B cell (primary cell): Measurements from ENCODE around the gene CMIP. TPM values are rescaled to one million over a fixed set of nuclear protein-coding genes. Genes with fewer than 3 reads are reported as not detected.

Source experiments
- ATAC-seq: fragments of 200-7000 bp; cut with Tn5 transposase; one replicate; pipeline ENCODE4 v1.10.0; 2021; ENCODE audit warnings: low read depth, mild to moderate bottlenecking, moderate number of reproducible peaks, moderate library complexity
- CTCF ChIA-PET: fragments of 350-600 bp; sonication (Branson Sonifier 250); formaldehyde crosslinking; loops from one replicate; lab custom pipeline; 2021; ENCODE audit warnings: antibody characterized with exemption, inconsistent platforms; lab: Charles Lee
- POLR2A ChIA-PET: fragments of 350-600 bp; sonication (Branson Sonifier 250); formaldehyde crosslinking; loops from one replicate; lab custom pipeline; 2021; ENCODE audit warnings: antibody characterized with exemption; lab: Charles Lee
- DNase-seq: peaks from one replicate; pipeline ENCODE4 v3.0.0; 2013
- H2AFZ ChIP-seq: 2 replicates; pipeline ENCODE4 v1.6.1; 2012; ENCODE audit warnings: mild to moderate bottlenecking, low read depth, low read length; ENCODE audit not compliant: insufficient read depth, poor library complexity, severe bottlenecking
- H3K27ac ChIP-seq, 2 donors: 1 replicate in 1 of 2; 2 replicates in 1 of 2; pipeline ENCODE4 v1.5.1; 2012 to 2013; ENCODE audit warnings: low read length in 2 of 2, mild to moderate bottlenecking in 2 of 2, moderate library complexity in 1 of 2
- H3K27me3 ChIP-seq, 4 experiments: fragments of 200-600 bp in 1 of 4; sonication (generic) in 1 of 4; replicated peaks in 1 of 4; 1 replicate in 2 of 4; 2 replicates in 2 of 4; pipeline versions ENCODE4 v1.6.1 to v1.7.0; 2013 to 2016; ENCODE audit warnings: low read length in 3 of 4, mild to moderate bottlenecking in 2 of 4, mixed read lengths in 1 of 4, moderate library complexity in 1 of 4; ENCODE audit not compliant: insufficient read depth in 4 of 4, control insufficient read depth in 3 of 4; ENCODE audit errors: control extremely low read depth in 1 of 4
- H3K36me3 ChIP-seq, 2 experiments: replicated peaks in 1 of 2; 1 replicate in 1 of 2; 2 replicates in 1 of 2; pipeline versions ENCODE4 v1.6.1 to v1.7.1; 2013; ENCODE audit warnings: low read length in 1 of 2; ENCODE audit not compliant: insufficient read depth in 2 of 2, control insufficient read depth in 1 of 2; ENCODE audit errors: control extremely low read depth in 1 of 2, extremely low read depth in 1 of 2
- H3K4me1 ChIP-seq, 2 donors: fragments of 200-600 bp in 1 of 2; sonication (generic) in 1 of 2; 1 replicate in 1 of 2; 2 replicates in 1 of 2; pipeline versions ENCODE4 v1.5.1 to v1.6.1; 2013 to 2017; ENCODE audit warnings: low read length in 2 of 2; ENCODE audit not compliant: control insufficient read depth in 2 of 2, insufficient read depth in 2 of 2
- H3K4me2 ChIP-seq: replicated peaks from 2 replicates; pipeline ENCODE3; 2012; ENCODE audit warnings: mild to moderate bottlenecking, low read depth, low read length; ENCODE audit not compliant: poor library complexity, severe bottlenecking
- H3K4me3 ChIP-seq, 5 experiments: fragments of 200-600 bp in 1 of 5; sonication (generic) in 1 of 5; 1 replicate in 3 of 5; 2 replicates in 2 of 5; pipeline versions ENCODE4 v1.5.1 to v1.7.0; 2011 to 2016; ENCODE audit warnings: low read length in 4 of 5, mild to moderate bottlenecking in 4 of 5, low read depth in 2 of 5, control low read depth in 1 of 5, moderate library complexity in 1 of 5; ENCODE audit not compliant: insufficient read depth in 1 of 5; ENCODE audit errors: control extremely low read depth in 1 of 5, extremely low read depth in 1 of 5
- H3K79me2 ChIP-seq: fragments of 200-600 bp; sonication (generic); one replicate; pipeline ENCODE4 v1.6.0; 2016; ENCODE audit warnings: low read length; ENCODE audit not compliant: control insufficient read depth, insufficient read depth
- H3K9ac ChIP-seq: fragments of 200-600 bp; sonication (generic); 2 replicates; pipeline ENCODE4 v1.6.1; 2017; ENCODE audit warnings: mild to moderate bottlenecking, low read length, moderate library complexity
- H3K9me3 ChIP-seq, 3 donors: one replicate each; pipeline versions ENCODE4 v1.6.1 to v1.7.1; 2013; ENCODE audit warnings: low read length in 2 of 3; ENCODE audit not compliant: control insufficient read depth in 2 of 3, insufficient read depth in 1 of 3; ENCODE audit errors: control extremely low read depth in 1 of 3
- H4K20me1 ChIP-seq: 2 replicates; pipeline ENCODE4 v1.6.0; 2012; ENCODE audit warnings: mild to moderate bottlenecking, low read length; ENCODE audit not compliant: insufficient read depth, control insufficient read depth, poor library complexity, severe bottlenecking
- H3K27ac Mint-ChIP-seq: one replicate; pipeline ENCODE4 v1.8.0; 2021; ENCODE audit warnings: mixed read lengths
- H3K27me3 Mint-ChIP-seq: one replicate; pipeline ENCODE4 v1.8.0; 2021; ENCODE audit warnings: mixed read lengths
- H3K4me1 Mint-ChIP-seq: one replicate; pipeline ENCODE4 v1.8.0; 2021; ENCODE audit warnings: mixed read lengths
- H3K4me3 Mint-ChIP-seq: one replicate; pipeline ENCODE4 v1.8.0; 2021; ENCODE audit warnings: mixed read lengths
- H3K9me3 Mint-ChIP-seq: one replicate; pipeline ENCODE4 v1.8.0; 2022; ENCODE audit warnings: mixed read lengths; ENCODE audit not compliant: insufficient read depth
- CTCF ChIP-seq: fragments of 200-600 bp; IDR thresholded peaks from one replicate; pipeline ENCODE4 v1.8.0; 2022; ENCODE audit warnings: antibody characterized with exemption, mild to moderate bottlenecking
- EZH2 ChIP-seq: IDR thresholded peaks from 2 replicates; pipeline ENCODE4 v1.6.1; 2012; ENCODE audit warnings: borderline replicate concordance, low read depth, mild to moderate bottlenecking, moderate library complexity, low read length; ENCODE audit not compliant: insufficient read depth, poor library complexity, severe bottlenecking
- WGBS: methylation state at CpG from one replicate; pipeline ENCODE4 v1.1.5; 2013; ENCODE audit warnings: missing lambda C conversion rate; ENCODE audit not compliant: insufficient coverage; 5-methylcytosine and 5-hydroxymethylcytosine counted together
- intact Hi-C: fragments of 100-400 bp; cut with micrococcal nuclease; formaldehyde crosslinking; loops from one replicate; pipeline ENCODE4 v1.10.0; 2022
- polyA plus RNA-seq: library from polyadenylated mRNA; depleted of rRNA; stranded (reverse); fragments of >200 nt; gene quantifications from 2 replicates; pipeline ENCODE4 v1.2.3, GENCODE V29; 2012
- total RNA-seq, 2 donors: library from RNA; stranded (reverse); fragments of 120-200 nt in 1 of 2; gene quantifications; 1 replicate in 1 of 2; 2 replicates in 1 of 2; pipeline versions ENCODE4 v1.2.3 to v1.2.4, GENCODE V29; 2013 to 2022

The CMIP gene
- total and polyA plus RNA-seq, 2 donors (not counting 1 experiment from before 2014, with no cell fraction given): 27.1 to 155 TPM

GRCh38 chr16:81574168-81574567 lies 129.6 kb downstream of the CMIP start:
- no peak overlapping the region for H3K4me2 ChIP-seq
- H3K9ac ChIP-seq: no peak overlapping the region
- H2AFZ ChIP-seq: no peak overlapping the region
- TF ChIP-seq EZH2: no peak
- no peak for TF ChIP-seq CTCF
- H3K79me2 ChIP-seq: peaks cover 97% of the 10 kb centered on the region
- no peaks in the 10 kb centered on the region for H3K9me3 ChIP-seq
- ATAC-seq (no peak), DNase-seq (no peak)
- H3K4me1 Mint-ChIP-seq: peaks cover 10% of the 10 kb centered on the region
- POLR2A ChIA-PET: no interaction called here
- no peak overlapping the region for H3K4me3 Mint-ChIP-seq
- 98% methylated on average over 7 of the region's 7 CpGs for WGBS
- H3K9me3 Mint-ChIP-seq: no peaks in the 10 kb centered on the region
- H3K27ac ChIP-seq: no peak overlapping the region
- no peak overlapping the region for H3K4me3 ChIP-seq
- CTCF ChIA-PET: no interaction called here
- H3K36me3 ChIP-seq: peaks cover 0 to 3% of the 10 kb centered on the region in 2 experiments
- no peaks in the 10 kb centered on the region for H3K27me3 ChIP-seq
- H3K4me1 ChIP-seq: no peaks in the 10 kb centered on the region
- intact Hi-C loops: no loop called here
- no peak overlapping the region for H3K27ac Mint-ChIP-seq
- no peaks in the 10 kb centered on the region for H3K27me3 Mint-ChIP-seq
- peaks cover 85% of the 10 kb centered on the region for H4K20me1 ChIP-seq

- ChIA-PET POLR2A (no interaction called here), CTCF (interaction anchor here (0.6 kb wide), 1 partner anchor 173 kb away, joined by 3 read pairs; no protein-coding TSS in a partner anchor)
- DNase-seq (no peak), ATAC-seq (no peak)
- TF ChIP-seq CTCF: no peak
- TF ChIP-seq EZH2: no peak
- Histone ChIP-seq H2AFZ (no peak overlapping the region), H3K27ac (no peak overlapping the region), H3K4me1 (no peaks in the 10 kb centered on the region), H3K36me3 (peaks cover 0 to 3% of the 10 kb centered on the region in 2 experiments), H3K27me3 (no peaks in the 10 kb centered on the region), H3K9me3 (no peaks in the 10 kb centered on the region), H3K4me3 (no peak overlapping the region), H3K4me2 (no peak overlapping the region), H3K79me2 (peaks cover 96% of the 10 kb centered on the region), H4K20me1 (peaks cover 83% of the 10 kb centered on the region), H3K9ac (no peak overlapping the region)
- 99% methylated on average over 6 of the region's 6 CpGs for WGBS
- no peaks in the 10 kb centered on the region for H3K9me3 Mint-ChIP-seq
- peaks cover 5% of the 10 kb centered on the region for H3K4me1 Mint-ChIP-seq
- no peaks in the 10 kb centered on the region for H3K27me3 Mint-ChIP-seq
- no peak overlapping the region for H3K27ac Mint-ChIP-seq
- H3K4me3 Mint-ChIP-seq: no peak overlapping the region
- intact Hi-C loops: no loop called here
Measured at GRCh38 chr16:81575307-81575706, 130.7 kb downstream of the CMIP start.
